Astrocyte (in vitro differentiated cells and primary cell): Measurements from ENCODE around the gene PLCH1.

Experiments used
- CTCF ChIP-seq: IDR thresholded peaks from 2 replicates; pipeline ENCODE4 v1.5.1; 2011; ENCODE audit warnings: low read depth, mild to moderate bottlenecking, inconsistent platforms, low read length, moderate library complexity; ENCODE audit not compliant: insufficient read depth
- EZH2 ChIP-seq: IDR thresholded peaks from 2 replicates; pipeline ENCODE4 v1.6.1; 2012; ENCODE audit warnings: mild to moderate bottlenecking, low read length, inconsistent platforms; ENCODE audit not compliant: insufficient read depth

GRCh38 chr3:155394240-155394639, 350.6 kb downstream of the PLCH1 start:
- no peak for TF ChIP-seq CTCF
- TF ChIP-seq EZH2 = no peak
